ENCODE results near the gene CTDNEP1.
A peak's percentile ranks its signal among the peaks of the same experiment; 100 is the strongest.

Gene CTDNEP1

DNA sequence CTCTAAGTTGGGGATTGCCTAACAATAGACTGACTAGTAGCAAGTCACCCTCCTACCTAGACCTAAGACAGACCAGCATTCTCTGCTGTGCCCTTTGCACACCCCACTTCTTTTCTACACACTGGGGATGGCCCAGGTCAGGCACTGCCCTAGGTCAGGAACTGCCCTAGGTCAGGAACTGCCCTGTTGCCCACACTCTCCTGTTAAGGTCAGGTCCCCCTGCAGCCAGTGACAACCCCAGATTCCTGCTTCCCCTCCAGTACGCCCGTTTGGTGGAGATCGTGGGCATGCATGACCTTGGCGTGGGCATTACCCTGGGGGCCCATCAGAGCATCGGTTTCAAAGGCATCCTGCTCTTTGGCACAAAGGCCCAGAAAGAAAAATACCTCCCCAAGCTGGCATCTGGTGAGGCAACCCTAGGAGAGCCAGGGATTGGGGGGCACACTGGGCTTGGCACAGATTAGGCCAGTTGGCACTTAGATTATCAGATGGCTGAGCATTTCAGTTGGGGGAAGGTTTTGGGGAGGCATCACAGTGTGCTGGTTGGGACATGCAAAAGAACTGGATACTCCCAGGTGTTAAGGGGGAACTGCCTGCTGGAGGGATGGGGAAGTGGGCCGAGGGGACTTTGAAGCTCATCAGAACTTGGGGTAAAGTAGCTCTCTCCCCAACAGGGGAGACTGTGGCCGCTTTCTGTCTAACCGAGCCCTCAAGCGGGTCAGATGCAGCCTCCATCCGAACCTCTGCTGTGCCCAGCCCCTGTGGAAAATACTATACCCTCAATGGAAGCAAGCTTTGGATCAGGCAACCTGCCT, 30.0 kb downstream of the CTDNEP1 start:
- no peak overlapping the region for H4K8ac ChIP-seq (ENCODE audit: low read depth, low read length)
- WGBS, 2 donors (ENCODE audit: extremely low coverage in 2 of 2, insufficient read length in 2 of 2, insufficient replicate concordance in 1 of 2) = no CpG with 5 or more reads among the region's 10 CpGs
- peak overlapping the region; percentile 53 for H3K9ac ChIP-seq (ENCODE audit: low read depth, low read length, poor library complexity)
- H2AFZ ChIP-seq (ENCODE audit: low read length) = no peak overlapping the region
- H3K27ac ChIP-seq (replicated peaks; ENCODE audit: low read length) = no peak overlapping the region
- no peak overlapping the region for H2BK15ac ChIP-seq (ENCODE audit: low read length)
- peaks cover 17 to 23% of the 10 kb centered on the region in 2 donors for H3K4me1 ChIP-seq (ENCODE audit: control insufficient read depth in 2 of 2, insufficient read depth in 1 of 2, low read depth in 1 of 2, low read length in 2 of 2)
- no peaks in the 10 kb centered on the region for H3K27me3 ChIP-seq (ENCODE audit: control insufficient read depth in 3 of 3, insufficient read depth in 3 of 3, low read depth in 1 of 3, low read length in 3 of 3)
- no peaks in the 10 kb centered on the region for H3K9me3 ChIP-seq (replicated peaks in 1 of 2; ENCODE audit: control insufficient read depth in 2 of 2, insufficient read depth in 1 of 2, low read depth in 1 of 2, low read length in 2 of 2)
- no peak overlapping the region for H2AK5ac ChIP-seq (ENCODE audit: low read depth, low read length)
- H3K14ac ChIP-seq (ENCODE audit: low read length) = no peak overlapping the region
- no peak overlapping the region for H3K4ac ChIP-seq (ENCODE audit: low read length)
- H3K79me1 ChIP-seq (ENCODE audit: low read depth, low read length) = no peaks in the 10 kb centered on the region
- no peak for DNase-seq (ENCODE audit: low spot score)
- H3K36me3 ChIP-seq (replicated peaks in 1 of 2; ENCODE audit: control insufficient read depth in 2 of 2, insufficient read depth in 2 of 2, low read length in 2 of 2) = peaks cover 43 to 60% of the 10 kb centered on the region in 2 donors
- H3K23ac ChIP-seq (ENCODE audit: low read depth, low read length, poor library complexity) = no peak overlapping the region
- H2BK12ac ChIP-seq (ENCODE audit: low read length) = no peak overlapping the region
- H2BK120ac ChIP-seq (ENCODE audit: low read depth, low read length) = no peak overlapping the region
- H4K91ac ChIP-seq (ENCODE audit: low read depth, low read length, poor library complexity) = no peak overlapping the region
- H3K4me2 ChIP-seq (ENCODE audit: insufficient read depth, low read length, poor library complexity, severe bottlenecking) = no peak overlapping the region
- no peak overlapping the region for H2BK5ac ChIP-seq (ENCODE audit: low read length)
- no peak overlapping the region for H3K18ac ChIP-seq (ENCODE audit: low read length)
- H3K4me3 ChIP-seq (ENCODE audit: low read length in 2 of 2) = no peak overlapping the region

DNA sequence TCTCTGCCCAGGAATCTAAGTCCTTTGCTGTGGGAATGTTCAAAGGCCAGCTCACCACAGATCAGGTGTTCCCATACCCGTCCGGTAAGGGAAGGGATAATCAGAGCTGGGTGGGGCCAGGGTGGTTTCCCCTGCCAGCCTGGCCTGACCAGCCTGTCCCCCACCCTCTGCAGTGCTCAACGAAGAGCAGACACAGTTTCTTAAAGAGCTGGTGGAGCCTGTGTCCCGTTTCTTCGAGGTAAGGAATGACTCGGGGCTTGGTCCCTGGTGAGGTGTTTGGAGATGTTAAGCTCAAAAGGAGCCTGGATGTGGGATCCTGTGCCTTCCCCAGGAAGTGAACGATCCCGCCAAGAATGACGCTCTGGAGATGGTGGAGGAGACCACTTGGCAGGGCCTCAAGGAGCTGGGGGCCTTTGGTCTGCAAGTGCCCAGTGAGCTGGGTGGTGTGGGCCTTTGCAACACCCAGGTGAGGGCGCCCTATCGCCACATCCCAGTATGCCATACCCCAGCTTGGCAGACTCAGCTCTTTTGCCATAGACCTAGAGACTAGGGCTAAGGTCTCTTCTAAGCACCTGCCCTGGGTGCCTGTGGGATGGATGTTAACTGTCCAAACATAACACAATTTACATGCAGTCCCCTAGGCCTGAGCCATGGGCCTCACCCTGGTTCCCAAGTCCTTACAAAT, 30.8 kb downstream of the CTDNEP1 start:
- H3K79me1 ChIP-seq (ENCODE audit: low read depth, low read length) = peaks cover 2% of the 10 kb centered on the region
- H3K4me1 ChIP-seq (ENCODE audit: control insufficient read depth in 2 of 2, insufficient read depth in 1 of 2, low read depth in 1 of 2, low read length in 2 of 2) = peaks cover 23 to 29% of the 10 kb centered on the region in 2 donors
- H3K4ac ChIP-seq (ENCODE audit: low read length) = no peak overlapping the region
- H4K91ac ChIP-seq (ENCODE audit: low read depth, low read length, poor library complexity) = no peak overlapping the region
- no peaks in the 10 kb centered on the region for H3K27me3 ChIP-seq (ENCODE audit: control insufficient read depth in 3 of 3, insufficient read depth in 3 of 3, low read depth in 1 of 3, low read length in 3 of 3)
- peak overlapping the region; percentile 22 for H3K14ac ChIP-seq (ENCODE audit: low read length)
- no peak overlapping the region for H2BK120ac ChIP-seq (ENCODE audit: low read depth, low read length)
- H2BK12ac ChIP-seq (ENCODE audit: low read length) = no peak overlapping the region
- DNase-seq (ENCODE audit: low spot score) = no peak
- H3K23ac ChIP-seq (ENCODE audit: low read depth, low read length, poor library complexity) = peak overlapping the region; percentile 98
- H2AFZ ChIP-seq (ENCODE audit: low read length) = no peak overlapping the region
- H3K4me2 ChIP-seq (ENCODE audit: insufficient read depth, low read length, poor library complexity, severe bottlenecking) = peak overlapping the region; percentile 99
- H4K8ac ChIP-seq (ENCODE audit: low read depth, low read length) = no peak overlapping the region
- no peak overlapping the region for H3K18ac ChIP-seq (ENCODE audit: low read length)
- H3K9me3 ChIP-seq (replicated peaks in 1 of 2; ENCODE audit: control insufficient read depth in 2 of 2, insufficient read depth in 1 of 2, low read depth in 1 of 2, low read length in 2 of 2) = no peaks in the 10 kb centered on the region
- H3K27ac ChIP-seq (replicated peaks; ENCODE audit: low read length) = peak overlapping the region; percentile 23
- peak overlapping the region; percentile 20 for H2AK5ac ChIP-seq (ENCODE audit: low read depth, low read length)
- H2BK5ac ChIP-seq (ENCODE audit: low read length) = no peak overlapping the region
- peaks cover 36 to 53% of the 10 kb centered on the region in 2 donors for H3K36me3 ChIP-seq (replicated peaks in 1 of 2; ENCODE audit: control insufficient read depth in 2 of 2, insufficient read depth in 2 of 2, low read length in 2 of 2)
- H3K4me3 ChIP-seq (ENCODE audit: low read length in 2 of 2) = peak overlapping the region; percentile 67 to 93
- WGBS, 2 donors (ENCODE audit: extremely low coverage in 2 of 2, insufficient read length in 2 of 2, insufficient replicate concordance in 1 of 2) = no CpG with 5 or more reads among the region's 11 CpGs
- peak overlapping the region; percentile 96 for H3K9ac ChIP-seq (ENCODE audit: low read depth, low read length, poor library complexity)
- H2BK15ac ChIP-seq (ENCODE audit: low read length) = no peak overlapping the region

DNA sequence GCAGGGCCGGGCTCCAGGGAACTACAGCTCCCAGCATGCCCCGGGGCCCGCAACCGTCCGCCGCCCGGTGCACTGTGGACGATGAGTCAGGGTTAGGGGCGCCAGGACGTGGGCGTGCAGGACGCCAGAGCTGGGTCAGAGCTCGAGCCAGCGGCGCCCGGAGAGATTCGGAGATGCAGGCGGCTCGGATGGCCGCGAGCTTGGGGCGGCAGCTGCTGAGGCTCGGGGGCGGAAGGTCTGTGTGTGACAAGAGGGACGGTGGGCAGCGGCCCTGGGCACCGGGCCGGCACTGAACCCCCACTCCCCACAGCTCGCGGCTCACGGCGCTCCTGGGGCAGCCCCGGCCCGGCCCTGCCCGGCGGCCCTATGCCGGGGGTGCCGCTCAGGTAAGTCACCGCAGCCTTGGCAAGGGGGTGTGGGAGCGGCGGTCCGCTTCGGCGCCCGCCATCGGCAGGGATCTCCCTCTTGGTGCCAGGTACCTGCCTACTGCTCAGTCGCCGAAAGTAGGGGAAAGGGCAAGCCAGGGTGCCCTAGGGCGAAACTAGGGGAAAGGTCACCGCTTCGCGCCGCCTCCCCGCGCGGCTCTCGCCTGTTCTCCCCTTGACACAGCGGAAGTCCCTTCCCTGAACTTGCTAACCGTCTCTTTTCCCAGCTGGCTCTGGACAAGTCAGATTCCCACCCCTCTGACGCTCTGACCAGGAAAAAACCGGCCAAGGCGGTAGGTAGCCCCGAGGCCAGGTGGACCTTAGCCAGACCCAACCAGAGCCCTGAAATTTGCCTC, 31.5 kb downstream of the CTDNEP1 start, which contains the start of the genes ACADVL and DLG4:
Gene ACADVL (plus strand): TSS at position 127 of the 781 bp plus-strand sequence. CDS start 47 bp downstream, at position 174.
Gene DLG4 (minus strand): TSS at position 25 of the 781 bp plus-strand sequence.
- Histone ChIP-seq H3K4me3 (ENCODE audit: low read length in 2 of 2) (peak within 1 kb of the TSS; percentile 67 to 93), H3K14ac (ENCODE audit: low read length) (peak within 1 kb of the TSS; percentile 22), H2BK15ac (ENCODE audit: low read length) (peak within 1 kb of the TSS; percentile 35), H3K9ac (ENCODE audit: low read depth, low read length, poor library complexity) (peak within 1 kb of the TSS; percentile 96), H3K23ac (ENCODE audit: low read depth, low read length, poor library complexity) (peak within 1 kb of the TSS; percentile 98), H2BK120ac (ENCODE audit: low read depth, low read length) (no peak within 1 kb of the TSS), H2BK12ac (ENCODE audit: low read length) (no peak within 1 kb of the TSS), H2BK5ac (ENCODE audit: low read length) (peak within 1 kb of the TSS; percentile 47), H3K4me2 (ENCODE audit: insufficient read depth, low read length, poor library complexity, severe bottlenecking) (peak within 1 kb of the TSS; percentile 99), H3K36me3 (replicated peaks in 1 of 2; ENCODE audit: control insufficient read depth in 2 of 2, insufficient read depth in 2 of 2, low read length in 2 of 2) (peaks cover 30 to 46% of the 10 kb centered on the region in 2 donors), H3K4me1 (ENCODE audit: control insufficient read depth in 2 of 2, insufficient read depth in 1 of 2, low read depth in 1 of 2, low read length in 2 of 2) (peaks cover 29 to 35% of the 10 kb centered on the region in 2 donors), H3K79me1 (ENCODE audit: low read depth, low read length) (peaks cover 2% of the 10 kb centered on the region), H3K18ac (ENCODE audit: low read length) (peak within 1 kb of the TSS; percentile 92), H4K91ac (ENCODE audit: low read depth, low read length, poor library complexity) (no peak within 1 kb of the TSS), H4K8ac (ENCODE audit: low read depth, low read length) (no peak within 1 kb of the TSS), H3K4ac (ENCODE audit: low read length) (no peak within 1 kb of the TSS), H2AK5ac (ENCODE audit: low read depth, low read length) (peak within 1 kb of the TSS; percentile 22), H3K9me3 (replicated peaks in 1 of 2; ENCODE audit: control insufficient read depth in 2 of 2, insufficient read depth in 1 of 2, low read depth in 1 of 2, low read length in 2 of 2) (no peaks in the 10 kb centered on the region), H2AFZ (ENCODE audit: low read length) (peak within 1 kb of the TSS; percentile 83), H3K27ac (replicated peaks; ENCODE audit: low read length) (peak within 1 kb of the TSS; percentile 62), H3K27me3 (ENCODE audit: control insufficient read depth in 3 of 3, insufficient read depth in 3 of 3, low read depth in 1 of 3, low read length in 3 of 3) (no peaks in the 10 kb centered on the region)
- DNase-seq (ENCODE audit: low spot score) = peak; percentile 73
- no CpG with 5 or more reads among the region's 63 CpGs for WGBS, 2 donors (ENCODE audit: extremely low coverage in 2 of 2, insufficient read length in 2 of 2, insufficient replicate concordance in 1 of 2)
